HS-5 (cell line): Measurements from ENCODE around the gene DHRS3.

ENCODE experiments used
- DNase-seq: peaks from one replicate; pipeline ENCODE4 v3.0.0-alpha.2; 2012; ENCODE audit warnings: low read depth

Gene DHRS3

DNA sequence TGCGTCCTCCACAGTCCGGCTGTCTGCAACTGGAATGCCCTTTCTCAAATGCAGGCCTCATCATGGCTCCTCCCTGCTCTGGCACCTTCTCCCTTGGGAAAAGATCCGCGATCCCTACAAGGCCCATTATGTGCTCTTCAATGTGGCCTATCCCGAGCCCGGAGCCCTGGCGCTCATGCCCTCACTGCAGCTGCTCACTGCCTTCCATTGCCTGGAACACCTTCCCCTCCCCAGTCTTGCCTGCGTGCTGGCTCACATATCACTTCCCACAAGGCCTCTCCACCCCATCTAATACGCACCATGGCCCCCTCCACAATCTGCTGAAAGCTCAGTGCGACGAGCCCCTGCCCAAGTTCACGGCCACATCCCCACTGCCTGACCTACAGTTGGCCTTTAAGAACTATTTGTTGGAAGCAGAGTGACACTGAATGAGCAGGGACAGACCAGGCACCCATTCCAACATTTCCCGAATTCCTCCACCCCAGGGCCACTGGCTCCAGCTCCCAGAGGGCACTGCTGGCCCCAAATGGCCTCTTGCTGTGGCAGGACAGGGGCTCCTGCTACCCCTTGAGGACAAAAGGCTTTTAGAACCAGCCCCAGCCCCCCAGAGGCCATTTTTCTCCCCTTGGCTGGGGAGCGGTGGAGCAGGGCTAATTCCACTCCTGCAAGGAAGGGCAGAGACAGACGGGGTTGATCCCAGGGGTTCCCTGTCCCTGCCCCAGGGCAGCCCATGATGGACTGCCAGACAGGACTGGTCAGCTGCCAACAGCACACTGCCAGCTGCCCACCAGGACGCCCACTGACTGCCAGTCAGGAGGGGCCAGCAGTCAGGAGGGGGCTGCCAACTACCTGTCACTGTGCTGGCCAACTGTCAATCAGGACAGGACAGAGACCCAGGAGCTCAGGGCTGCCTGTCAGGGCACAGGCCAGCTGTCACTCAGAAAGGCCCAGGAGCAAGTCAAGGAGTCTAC, 64.8 kb downstream of the DHRS3 start:
- no peak for DNase-seq

DNA sequence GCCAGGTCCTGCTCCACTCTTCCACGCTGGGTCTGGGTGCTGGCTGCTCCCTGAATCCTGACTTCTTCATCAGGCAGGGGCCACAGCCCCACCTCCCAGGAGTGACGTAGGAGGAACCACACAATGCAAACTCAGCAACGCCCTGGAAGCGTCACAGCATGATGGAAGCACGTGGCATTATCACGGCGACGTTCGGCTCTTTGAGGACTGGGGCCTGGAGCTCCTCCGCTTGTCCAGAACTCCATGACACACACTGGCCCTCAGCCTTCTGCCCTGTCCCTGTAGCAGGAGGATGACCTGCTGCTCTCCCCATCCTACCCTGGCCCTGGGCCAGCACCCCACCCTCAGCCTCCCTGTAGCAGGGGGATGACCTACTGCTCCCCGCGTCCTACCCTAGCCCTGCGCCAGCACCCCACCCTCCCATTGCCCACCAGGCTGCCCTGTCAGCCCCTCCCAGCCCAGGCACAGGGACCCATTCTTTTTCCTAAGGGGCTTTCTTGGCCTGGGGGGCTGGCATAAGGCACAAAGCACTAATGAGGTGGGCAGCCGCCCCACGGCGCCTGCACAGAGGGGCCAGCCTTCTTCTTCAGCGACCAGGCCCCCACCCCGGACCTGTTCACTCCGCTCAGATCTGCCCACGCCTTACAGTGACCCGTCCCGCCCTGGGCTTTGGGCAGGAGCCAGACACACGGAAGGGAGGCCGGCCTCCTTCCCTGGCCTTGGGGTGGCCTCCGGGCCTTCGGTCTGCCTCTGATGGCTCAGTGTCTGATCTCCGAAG, 65.7 kb downstream of the DHRS3 start:
- no peak for DNase-seq

DNA sequence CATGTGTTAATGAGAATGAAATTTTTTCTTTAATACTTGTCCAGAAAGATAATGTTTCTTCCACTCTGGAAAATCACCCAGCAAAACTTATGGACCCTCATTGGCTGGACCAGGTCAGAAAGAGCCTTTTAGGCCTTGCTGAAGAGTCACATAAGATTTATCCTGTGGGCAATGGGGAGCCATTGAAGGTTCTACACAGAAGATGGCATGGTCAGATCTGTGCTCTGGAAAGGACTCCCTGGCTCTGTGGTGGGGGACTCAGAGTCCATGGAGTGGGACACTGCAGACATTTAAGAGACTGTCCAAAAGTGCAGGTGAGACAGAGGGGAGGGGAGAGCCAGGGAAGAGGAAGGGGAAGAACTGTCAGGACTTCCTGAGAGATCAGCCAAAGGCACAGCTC, 66.4 kb downstream of the DHRS3 start:
- no peak for DNase-seq

DNA sequence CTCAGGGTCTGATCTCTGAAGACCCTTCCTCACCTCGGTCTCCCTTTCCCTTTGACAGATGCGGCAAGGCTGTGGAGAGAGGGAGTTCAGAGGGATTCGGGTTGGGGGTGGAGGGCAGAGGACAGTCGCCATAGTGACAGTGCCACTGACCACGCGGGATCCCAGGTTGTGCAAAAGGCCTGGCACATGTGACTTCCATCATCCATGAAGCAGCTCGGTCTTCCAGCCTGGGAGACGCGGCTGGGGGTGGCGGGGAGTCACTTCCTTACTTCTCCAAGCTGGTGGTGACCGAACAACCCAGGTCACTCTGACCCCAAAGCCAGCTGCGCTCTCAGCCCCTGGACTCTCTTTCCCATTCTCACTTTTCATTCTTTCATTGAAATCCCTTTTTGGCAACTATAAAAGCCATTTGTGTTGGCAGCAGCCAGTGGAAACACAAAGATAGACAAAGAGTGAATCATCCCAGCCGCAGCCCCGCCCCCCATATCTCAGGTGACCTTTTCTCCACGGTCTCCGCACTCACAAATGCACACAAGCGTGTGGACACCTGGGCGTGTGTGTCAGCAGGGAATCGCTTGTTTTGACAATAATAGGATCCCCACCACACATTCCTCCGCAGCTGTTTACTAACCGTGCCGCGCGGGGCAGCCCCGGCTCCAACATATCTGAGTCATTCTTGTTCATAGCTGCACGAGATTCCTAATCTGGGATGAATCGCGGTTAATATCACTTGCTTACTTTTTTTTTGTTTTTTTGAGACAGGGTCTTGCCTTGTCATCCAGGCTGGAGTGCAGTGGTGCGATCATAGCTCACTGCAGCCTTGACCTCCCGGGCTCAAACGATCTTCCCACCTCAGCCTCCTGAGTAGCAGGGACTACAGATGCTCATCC, 68.3 kb downstream of the DHRS3 start:
- DNase-seq: peak; percentile 81

DNA sequence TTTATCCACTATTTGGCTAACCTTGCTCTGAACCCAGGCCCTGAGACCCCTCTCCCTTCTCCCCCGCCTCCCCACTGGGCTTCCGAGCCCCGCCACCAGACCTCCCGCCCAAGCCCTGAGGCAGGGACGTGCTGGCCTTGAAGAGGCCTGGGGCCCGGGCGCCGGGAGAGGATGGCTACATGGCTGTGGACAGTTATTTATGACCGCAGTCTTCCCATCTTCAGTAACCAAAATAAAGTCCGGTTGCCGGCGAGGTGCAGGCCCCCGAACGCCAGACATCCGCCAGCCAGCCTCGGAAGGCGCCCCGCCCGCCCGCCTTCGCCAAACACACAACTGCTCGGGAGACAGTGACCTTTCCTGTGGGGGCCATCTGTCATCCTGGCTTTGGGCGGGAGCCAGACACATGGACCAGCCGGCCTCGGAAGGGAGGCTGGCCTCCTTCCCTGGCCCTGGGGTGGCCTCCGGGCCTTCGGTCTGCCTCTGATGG, 69.0 kb downstream of the DHRS3 start:
- no peak for DNase-seq

DNA sequence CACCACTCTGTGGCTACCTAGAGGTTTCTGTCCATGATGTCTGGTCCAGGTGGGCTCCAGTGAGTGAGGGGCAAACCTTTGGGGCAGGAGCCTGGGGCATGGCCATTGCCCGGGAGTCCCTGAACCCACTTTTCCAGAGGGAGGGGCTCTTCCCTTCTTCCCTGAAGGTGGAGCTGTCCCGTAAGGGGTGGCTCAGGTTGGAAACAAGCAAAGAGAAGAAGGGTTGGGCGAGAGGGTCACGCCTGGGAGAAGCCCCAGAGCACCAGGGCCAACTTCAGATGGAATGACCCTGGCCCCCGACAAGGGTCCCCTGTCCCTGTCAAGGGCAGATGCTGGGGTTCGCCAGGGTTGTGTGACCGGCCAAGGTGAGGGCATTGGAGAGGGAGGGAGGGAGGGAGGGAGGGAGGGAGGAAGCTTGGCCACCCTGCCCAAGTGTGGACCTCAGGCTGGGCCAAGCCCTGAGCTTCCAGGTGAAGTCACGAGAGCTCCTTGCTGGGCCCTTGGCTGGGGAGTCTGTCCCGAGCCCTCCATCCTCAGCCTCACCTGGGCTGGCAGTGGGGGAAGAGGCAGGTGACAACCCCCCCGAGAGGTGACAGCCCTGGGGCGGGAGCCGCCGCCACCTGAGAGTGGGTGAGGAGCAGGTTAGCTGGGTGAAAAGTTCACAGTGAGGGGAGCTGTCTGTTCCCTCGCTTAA, 69.6 kb downstream of the DHRS3 start:
- DNase-seq: no peak

DNA sequence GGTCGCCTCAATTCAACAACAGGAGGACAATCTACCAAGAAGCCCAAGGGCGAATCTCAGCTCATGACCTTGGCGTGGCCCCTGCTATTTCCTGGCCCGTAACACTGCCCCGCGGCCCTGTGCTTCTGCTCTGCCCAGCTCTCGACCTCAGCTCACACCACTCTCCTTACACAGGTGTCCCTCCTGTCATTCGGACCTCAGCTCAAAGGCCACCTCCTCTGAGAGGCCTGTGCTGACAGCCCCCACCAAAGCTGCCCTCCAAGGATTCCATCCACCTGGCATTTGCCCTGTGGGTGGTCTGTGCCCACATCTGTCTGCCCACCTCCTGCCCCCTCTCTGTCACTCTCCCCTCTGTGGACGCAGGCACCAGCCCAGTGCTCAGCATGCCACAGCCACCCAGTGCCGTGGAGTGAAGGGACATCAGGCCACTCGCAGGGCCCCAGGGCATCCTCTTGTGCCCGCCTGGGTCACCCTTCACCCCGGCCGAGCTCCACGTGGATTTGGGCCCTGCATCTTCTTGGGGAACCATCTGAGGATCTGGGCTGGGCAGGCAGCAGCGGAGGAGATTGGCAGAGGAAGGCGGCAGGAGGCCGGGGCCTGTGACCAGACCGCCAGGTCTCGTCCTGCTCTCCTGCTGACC, 70.3 kb downstream of the DHRS3 start:
- DNase-seq: no peak

DNA sequence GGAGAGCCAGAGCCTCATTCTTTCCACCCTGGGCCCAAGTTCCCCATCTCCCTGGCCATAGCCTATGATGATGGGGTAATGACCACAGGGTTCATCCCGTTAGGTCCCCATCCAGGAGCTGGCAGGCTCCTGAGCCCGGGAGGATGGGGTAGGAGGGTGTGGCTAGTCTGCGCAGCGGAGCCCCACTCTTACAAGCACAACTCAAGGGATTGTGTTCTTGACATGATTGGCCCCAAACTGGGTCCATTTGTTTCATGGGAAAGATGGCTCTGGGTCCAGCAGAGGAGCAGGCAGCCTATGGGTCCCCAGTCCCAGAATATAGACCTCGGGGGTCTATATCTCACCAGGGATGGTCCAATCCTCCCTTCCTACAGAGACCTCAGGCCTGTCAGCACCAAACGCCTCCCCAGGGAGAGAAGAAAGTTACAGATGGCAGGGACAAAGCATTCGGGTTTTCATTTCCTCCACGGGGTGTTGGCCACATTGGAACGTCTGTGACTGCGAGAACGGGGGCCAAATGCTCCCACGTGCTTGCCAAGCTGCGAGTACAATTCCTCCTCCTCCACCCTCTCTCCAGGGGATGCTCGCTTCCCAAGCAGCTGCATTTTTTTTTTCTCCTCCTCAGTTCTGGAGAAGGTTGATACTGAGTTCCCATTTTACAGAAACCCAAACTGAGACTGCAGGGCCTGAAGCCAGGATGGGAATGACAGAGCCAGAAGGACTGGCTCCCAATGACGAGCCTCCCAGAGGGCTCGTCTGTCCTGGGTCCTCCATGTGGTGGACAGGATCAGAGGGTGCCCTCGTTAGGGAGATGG, 71.0 kb downstream of the DHRS3 start:
- DNase-seq: no peak

DNA sequence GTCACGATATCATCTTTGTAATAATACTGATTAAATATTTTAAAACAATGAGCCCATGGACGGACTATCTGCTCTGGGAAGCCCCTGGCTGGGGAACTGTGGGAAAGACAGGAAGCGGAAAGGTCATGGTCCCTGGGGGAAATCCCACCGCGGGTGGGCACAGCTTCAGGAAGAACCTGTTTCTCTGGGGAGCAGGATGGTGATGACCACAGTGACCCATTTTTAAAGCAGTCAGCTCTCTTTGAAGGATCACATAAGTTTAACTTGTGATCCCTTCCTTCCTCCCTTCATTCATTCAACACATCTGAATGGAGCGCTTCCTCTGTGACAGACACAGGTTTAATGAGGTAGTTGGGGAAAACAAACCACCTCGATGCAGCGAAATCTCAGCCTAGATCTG, 73.0 kb downstream of the DHRS3 start:
- no peak for DNase-seq

DNA sequence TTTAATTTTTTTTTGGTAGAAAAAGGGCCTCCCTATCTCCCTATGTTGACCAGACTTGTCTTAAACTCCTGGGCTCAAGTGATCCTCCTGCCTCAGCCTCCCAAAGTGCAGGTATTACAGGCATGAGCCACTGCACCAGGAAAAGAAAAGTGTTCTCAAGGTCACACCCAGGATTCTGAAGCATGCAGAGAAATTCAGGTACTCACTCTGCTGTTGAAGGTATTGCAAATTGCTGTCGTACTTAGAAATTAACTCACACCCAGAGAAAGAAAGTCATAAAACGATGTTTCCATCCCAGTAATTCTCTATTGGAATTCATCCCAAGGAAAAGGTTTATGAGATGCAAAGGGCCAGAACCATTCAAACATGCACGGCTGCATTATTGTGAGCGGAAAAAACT, 73.7 kb downstream of the DHRS3 start:
- DNase-seq: no peak

DNA sequence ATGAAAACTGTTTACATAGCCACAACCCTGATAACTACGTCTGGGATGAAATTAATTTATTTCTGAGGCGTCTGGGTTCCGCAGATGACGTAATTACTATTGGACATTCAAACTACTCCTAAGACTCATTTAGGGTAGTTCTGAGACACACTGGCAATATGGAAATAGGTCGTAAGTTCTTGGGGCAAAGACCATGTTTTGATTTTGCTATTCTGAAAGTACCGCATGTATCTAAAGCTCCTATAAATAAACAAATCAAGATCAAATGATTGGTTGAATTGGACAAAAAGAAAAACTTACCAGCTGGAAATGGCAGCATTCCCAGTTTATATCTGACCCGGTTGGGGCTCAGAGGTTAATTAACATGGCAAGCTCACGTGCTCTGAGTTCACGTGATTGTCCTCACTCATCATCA, 74.3 kb downstream of the DHRS3 start:
- no peak for DNase-seq

DNA sequence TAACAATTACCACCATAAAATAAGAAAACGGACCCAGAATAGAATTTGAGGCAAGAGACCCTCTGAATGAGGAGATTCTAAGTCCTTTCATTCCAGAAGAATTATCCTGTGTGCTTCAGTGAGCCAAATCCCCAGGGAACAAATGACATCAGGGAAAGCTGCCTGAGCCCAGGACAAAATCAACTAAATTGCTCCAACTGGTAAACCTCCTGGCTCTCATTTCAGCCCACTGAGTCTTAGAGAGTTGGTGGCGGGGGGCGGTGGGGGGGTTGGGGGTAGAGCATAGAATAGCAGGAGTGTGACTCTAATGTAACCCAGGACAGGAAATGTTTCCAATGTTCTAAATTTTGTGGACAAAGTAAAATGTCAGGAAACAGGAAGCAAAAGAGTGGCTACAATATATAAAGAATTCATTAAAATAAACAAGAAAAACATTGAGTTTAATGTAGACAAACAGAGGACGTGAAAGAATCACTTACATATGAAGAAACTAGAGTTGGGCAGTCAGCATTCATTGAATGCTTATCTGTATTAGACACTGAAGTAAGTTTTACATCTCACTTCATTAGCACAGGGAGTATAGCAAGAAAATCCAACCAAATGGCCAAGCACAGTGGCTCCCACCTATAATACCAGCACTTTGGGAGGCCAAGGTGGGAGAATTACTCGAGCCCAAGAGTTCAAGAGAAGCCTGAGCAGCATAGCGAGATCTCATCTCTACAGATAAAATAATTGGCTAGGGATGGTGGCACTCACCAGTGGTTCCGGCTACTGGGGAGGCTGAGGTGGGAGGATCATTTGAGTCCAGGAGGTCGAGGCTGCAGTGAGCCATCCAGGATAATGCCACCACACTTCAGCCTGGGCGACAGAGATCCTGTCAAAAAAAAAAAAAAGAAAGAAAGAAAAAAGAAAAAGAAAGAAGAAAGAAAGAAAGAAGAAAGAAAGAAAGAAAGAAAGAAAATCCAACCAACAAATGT, 75.1 kb downstream of the DHRS3 start:
- DNase-seq: no peak

DNA sequence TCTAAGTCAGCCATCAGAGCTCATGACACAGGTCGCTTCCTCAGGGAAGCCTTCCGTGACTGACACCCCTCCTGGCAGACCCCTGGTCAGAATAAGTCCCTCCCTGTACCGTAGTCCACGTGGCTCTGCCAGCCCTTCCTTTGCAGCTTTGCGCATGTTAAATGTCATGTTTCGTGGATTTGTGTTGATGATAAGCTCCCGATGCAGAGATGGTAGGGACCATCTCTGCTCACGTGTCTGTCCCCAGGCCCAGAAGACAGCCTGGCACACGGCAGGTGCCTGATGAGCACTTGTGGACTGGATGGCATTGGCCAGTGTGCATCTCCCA, 75.9 kb downstream of the DHRS3 start:
- DNase-seq: no peak

DNA sequence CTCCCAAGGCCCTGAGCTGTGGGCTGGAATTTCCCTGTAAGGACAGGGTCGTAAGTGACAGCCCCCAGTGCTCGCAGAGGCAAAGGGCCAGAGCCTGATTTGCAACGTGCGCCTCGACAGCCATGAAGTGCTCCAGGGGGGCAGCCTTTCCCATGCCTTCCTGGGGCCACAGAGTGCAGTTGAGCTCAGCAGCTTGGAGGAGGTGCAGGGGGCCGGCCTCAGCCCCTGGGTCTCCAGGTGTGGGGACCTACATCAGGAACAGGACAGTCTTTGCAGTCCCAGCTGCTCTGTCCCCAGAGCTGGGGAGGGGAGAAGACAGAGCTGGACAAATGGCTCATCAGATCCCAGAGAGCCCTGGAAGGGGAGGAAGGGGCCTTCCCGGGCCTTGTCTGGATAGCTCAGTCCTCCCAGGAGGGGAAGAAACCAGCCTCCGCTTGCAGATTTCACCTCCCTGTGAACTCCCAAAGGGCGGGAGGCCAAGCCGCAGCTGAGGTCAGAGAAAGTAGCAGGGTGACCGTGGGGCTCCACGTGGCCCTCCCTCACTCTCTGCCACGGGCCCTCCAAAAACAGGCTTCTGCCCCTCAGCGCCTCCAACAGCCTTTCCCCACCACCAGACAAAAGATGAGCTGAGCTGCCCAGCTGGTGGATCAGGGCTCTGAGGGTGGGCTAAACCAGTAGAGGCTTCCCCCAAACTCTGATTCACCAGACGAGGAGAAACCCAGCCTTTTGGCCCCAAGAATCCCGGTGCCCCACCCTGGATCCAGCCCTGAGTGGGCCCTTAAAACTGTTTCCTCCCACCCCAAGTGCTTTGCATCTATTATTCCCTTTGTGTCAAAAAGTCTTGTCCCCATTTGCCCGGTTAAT, 76.5 kb downstream of the DHRS3 start:
- DNase-seq: no peak

DNA sequence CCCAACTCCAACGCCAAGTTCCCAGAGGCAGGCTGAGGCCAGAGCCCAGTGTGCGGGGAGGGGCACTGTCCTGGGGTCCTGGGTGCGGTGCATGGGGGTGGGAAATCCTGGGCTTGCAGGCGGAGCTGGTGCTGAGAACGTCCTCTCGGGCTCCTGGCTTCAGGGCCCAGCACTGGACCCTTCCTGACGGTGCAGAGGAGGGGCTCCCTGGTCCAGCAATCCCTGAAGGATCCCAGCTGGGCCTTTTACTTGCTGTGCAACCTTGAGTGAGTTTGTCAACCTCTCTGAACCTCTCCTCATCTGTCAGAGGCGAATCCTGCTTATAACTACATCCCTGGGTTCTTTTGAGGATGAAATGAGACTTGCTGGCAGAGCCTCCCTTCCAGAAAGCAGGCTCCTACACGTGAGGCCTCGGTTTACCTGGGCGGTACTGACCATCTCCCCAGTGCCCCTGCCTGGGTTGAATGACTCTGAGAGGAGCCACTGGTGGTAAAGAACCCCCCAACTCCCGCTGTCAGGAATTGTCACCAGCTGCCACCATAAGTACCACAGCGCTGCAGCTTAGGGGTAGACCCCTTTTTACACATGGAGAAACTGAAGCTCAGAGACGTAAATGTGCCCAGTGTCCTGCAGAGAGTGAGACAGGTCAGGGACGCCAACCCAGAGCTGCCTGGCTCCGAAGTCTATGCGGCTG, 77.3 kb downstream of the DHRS3 start:
- no peak for DNase-seq

DNA sequence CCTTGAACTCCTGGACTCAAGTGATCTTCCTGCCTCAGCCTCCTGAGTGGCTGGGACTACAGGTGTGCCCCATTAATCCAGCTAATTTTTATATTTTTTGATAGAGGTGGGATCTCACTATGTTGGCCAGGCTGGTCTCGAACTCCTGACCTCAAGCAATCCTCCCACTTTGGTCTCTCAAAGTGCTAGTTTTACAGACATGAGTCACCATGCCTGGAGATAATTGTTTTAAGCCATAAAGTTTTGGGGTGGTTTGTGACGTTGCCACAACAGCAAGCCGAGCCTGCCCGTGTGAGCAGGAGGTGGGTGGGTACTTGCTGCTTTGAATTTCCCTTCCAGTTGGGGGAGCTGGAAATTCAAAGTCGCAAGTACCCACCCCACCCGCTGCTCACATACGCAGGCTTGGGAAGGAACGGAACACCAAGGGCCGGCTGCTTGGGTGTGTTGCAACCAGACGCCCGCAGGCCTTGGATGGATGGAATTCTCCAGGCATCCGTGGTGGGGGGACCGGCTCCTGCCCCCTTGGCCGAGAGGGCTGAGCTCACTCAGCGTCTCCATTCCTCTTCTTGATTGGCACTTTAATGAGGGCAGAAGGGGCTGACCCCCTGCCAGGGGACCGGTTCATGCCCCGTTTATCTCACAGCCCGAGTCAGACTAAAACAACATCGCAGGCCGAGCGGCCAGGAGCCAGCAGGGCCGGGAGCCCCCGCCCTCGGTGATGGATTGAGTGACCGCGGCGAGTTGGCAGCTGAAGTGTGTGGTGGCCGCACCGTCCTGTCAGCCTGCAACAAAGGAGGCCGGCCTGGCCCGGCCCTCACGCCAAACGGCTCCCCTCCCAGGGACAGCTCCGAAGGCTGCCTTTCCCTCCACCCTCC, 78.1 kb downstream of the DHRS3 start:
- no peak for DNase-seq
